Prostate gland (tissue), 2 donors: Measurements from ENCODE around the gene SPSB2. TPM values are rescaled to one million over a fixed set of nuclear protein-coding genes. Genes with fewer than 3 reads are reported as not detected.

Experiments
- DNase-seq: peaks from one replicate; pipeline ENCODE4 v3.0.0-alpha.2; 2019; ENCODE audit warnings: low spot score
- H3K27ac ChIP-seq, 2 donors: fragments of 200-600 bp; sonication (generic); 2 replicates each; pipeline ENCODE4 v1.5.1; 2017 to 2019
- H3K27me3 ChIP-seq: fragments of 200-600 bp; sonication (generic); replicated peaks from 2 replicates; pipeline ENCODE4 v1.5.1; 2019; ENCODE audit not compliant: insufficient read depth
- H3K36me3 ChIP-seq, 2 donors: fragments of 200-600 bp; sonication (generic); 1 replicate in 1 of 2; 2 replicates in 1 of 2; pipeline versions ENCODE4 v1.5.1 to v1.8.1; 2017 to 2019
- H3K4me1 ChIP-seq: fragments of 200-600 bp; sonication (generic); replicated peaks from 2 replicates; pipeline ENCODE4 v1.5.1; 2019
- H3K4me3 ChIP-seq, 2 donors: fragments of 200-600 bp; sonication (generic); 2 replicates each; pipeline ENCODE4 v1.5.1; 2017 to 2019
- H3K9me3 ChIP-seq: fragments of 200-600 bp; sonication (generic); 2 replicates; pipeline ENCODE4 v1.5.1; 2017
- POLR2A ChIP-seq: fragments of 450-650 bp; IDR thresholded peaks from one replicate; pipeline ENCODE4 v1.6.1; 2016; ENCODE audit warnings: antibody characterized with exemption, mild to moderate bottlenecking
- POLR2AphosphoS5 ChIP-seq: sonication (generic); formaldehyde crosslinking; IDR thresholded peaks from one replicate; pipeline ENCODE4 v1.6.1; 2017; ENCODE audit warnings: antibody characterized with exemption
- WGBS: methylation state at CpG from one replicate; pipeline ENCODE4 v1.1.5; 2018; 5-methylcytosine and 5-hydroxymethylcytosine counted together
- intact Hi-C: fragments of 100-400 bp; cut with DNase I; formaldehyde crosslinking; loops from one replicate; pipeline ENCODE4 v1.14.2; 2022
- total RNA-seq, 2 donors: library from RNA; depleted of rRNA; stranded (reverse); fragments of >200 nt; gene quantifications; one replicate each; pipeline ENCODE4 v1.1.0, GENCODE V29; 2016
- TF ChIP-seq, protein P1 (sequence below), 4 experiments: fragments of 200-600 bp in 2 of 4; fragments of 450-650 bp in 2 of 4; sonication (generic) in 2 of 4; IDR thresholded peaks; 1 replicate in 3 of 4; 2 replicates in 1 of 4; pipeline ENCODE4 v1.5.1; 2016 to 2019; ENCODE audit warnings: antibody characterized with exemption in 4 of 4, mild to moderate bottlenecking in 2 of 4, moderate library complexity in 2 of 4

SPSB2 gene
- total RNA-seq, 2 donors from 2014 or later: 12.7 to 23.5 TPM

DNA sequence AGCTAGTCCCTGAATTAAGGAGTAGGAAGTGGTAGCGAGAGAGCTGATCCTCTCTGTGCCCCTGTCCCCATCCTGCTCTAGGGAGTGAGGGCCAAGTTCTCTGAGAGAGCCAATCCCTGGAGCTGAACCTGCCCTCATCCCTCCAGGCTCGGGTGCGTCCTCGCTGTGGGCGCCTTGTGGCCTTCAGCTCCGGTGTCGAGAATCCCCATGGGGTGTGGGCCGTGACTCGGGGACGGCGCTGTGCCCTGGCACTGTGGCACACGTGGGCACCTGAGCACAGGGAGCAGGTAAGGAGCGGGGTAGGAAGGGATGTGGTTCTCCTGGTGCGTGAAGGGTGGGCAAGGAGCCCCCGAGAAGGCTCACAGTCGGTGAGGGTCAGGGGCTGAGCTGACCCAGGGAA is 34.2 kb downstream of the SPSB2 start:
- H3K27me3 ChIP-seq: no peaks in the 10 kb centered on the region
- WGBS: 92% methylated on average over 16 of the region's 16 CpGs
- H3K4me1 ChIP-seq: no peaks in the 10 kb centered on the region
- peaks cover 0 to 4% of the 10 kb centered on the region in 2 donors for H3K36me3 ChIP-seq
- H3K9me3 ChIP-seq: no peaks in the 10 kb centered on the region
- no peak for DNase-seq
- no peak overlapping the region for H3K27ac ChIP-seq
- intact Hi-C loops: no loop called here
- TF ChIP-seq POLR2AphosphoS5 (no peak), POLR2A (no peak)
- TF ChIP-seq, protein P1, sequence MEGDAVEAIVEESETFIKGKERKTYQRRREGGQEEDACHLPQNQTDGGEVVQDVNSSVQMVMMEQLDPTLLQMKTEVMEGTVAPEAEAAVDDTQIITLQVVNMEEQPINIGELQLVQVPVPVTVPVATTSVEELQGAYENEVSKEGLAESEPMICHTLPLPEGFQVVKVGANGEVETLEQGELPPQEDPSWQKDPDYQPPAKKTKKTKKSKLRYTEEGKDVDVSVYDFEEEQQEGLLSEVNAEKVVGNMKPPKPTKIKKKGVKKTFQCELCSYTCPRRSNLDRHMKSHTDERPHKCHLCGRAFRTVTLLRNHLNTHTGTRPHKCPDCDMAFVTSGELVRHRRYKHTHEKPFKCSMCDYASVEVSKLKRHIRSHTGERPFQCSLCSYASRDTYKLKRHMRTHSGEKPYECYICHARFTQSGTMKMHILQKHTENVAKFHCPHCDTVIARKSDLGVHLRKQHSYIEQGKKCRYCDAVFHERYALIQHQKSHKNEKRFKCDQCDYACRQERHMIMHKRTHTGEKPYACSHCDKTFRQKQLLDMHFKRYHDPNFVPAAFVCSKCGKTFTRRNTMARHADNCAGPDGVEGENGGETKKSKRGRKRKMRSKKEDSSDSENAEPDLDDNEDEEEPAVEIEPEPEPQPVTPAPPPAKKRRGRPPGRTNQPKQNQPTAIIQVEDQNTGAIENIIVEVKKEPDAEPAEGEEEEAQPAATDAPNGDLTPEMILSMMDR (IDR thresholded peaks at IDR 0.05): no peak
- H3K4me3 ChIP-seq: no peak overlapping the region

DNA sequence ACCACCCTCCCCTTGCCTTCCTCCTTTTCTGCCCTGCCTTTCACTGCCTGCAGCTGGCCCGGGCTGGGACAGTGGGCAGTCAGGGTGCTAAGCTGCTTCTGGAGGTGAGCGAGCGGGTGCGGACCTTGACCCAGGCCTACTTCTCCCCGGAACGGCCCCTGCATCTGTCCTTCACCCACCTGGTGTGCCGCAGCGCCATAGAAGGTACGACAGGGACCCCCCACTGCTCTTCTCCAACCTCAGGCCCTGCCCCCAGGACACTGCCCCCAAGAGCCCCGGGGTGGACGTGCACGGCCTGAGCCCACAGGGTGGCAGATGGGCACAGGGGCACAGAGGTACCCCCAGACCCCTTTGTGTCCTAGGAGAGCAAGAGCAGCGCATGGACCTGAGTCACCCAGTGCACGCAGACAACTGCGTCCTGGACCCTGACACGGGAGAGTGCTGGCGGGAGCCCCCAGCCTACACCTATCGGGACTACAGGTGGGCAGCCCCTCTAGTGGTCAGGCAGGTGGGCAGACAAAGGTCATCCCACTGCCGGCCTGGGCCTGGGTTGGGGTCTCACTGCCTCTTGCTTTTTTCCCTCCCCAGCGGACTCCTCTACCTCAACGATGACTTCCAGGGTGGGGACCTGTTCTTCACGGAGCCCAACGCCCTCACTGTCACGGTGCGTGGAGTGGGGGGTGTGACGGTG is 35.6 kb downstream of the SPSB2 start:
- TF ChIP-seq, protein P1 (IDR thresholded peaks at IDR 0.05): no peak
- TF ChIP-seq POLR2A: no peak
- no peak for TF ChIP-seq POLR2AphosphoS5
- Histone ChIP-seq H3K4me1 (no peaks in the 10 kb centered on the region), H3K27me3 (no peaks in the 10 kb centered on the region), H3K9me3 (no peaks in the 10 kb centered on the region), H3K4me3 (no peak overlapping the region), H3K27ac (no peak overlapping the region), H3K36me3 (peaks cover 0 to 4% of the 10 kb centered on the region in 2 donors)
- intact Hi-C loops: no loop called here
- 88% methylated on average over 25 of the region's 26 CpGs for WGBS
- no peak for DNase-seq

DNA sequence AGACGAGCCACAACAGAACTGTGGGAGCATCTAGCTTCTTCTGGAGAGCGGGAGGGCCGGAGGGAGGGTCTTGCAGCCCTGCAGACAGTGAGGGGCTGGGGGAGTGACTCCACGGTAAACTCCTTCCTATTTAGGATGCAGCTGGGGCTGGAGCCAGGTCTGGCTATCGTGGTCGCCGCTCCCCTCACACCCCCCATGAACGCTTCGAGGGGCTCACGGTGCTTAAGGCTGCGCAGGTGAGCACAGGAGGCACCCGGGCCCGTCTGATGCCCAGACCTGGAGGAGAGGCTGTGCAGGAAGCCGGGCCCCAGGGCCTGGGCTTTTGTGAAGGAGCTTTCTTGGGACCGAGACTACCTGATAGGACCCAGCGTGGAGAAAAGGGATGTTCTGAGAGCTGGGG is 36.3 kb downstream of the SPSB2 start:
- no peaks in the 10 kb centered on the region for H3K27me3 ChIP-seq
- no peak overlapping the region for H3K27ac ChIP-seq
- no peaks in the 10 kb centered on the region for H3K9me3 ChIP-seq
- no peaks in the 10 kb centered on the region for H3K4me1 ChIP-seq
- TF ChIP-seq, protein P1 (IDR thresholded peaks at IDR 0.05): no peak
- TF ChIP-seq POLR2A: no peak
- no peak for TF ChIP-seq POLR2AphosphoS5
- intact Hi-C loops: no loop called here
- peaks cover 0 to 4% of the 10 kb centered on the region in 2 donors for H3K36me3 ChIP-seq
- no peak overlapping the region for H3K4me3 ChIP-seq
- DNase-seq: no peak
- WGBS: 90% methylated on average over 15 of the region's 16 CpGs

DNA sequence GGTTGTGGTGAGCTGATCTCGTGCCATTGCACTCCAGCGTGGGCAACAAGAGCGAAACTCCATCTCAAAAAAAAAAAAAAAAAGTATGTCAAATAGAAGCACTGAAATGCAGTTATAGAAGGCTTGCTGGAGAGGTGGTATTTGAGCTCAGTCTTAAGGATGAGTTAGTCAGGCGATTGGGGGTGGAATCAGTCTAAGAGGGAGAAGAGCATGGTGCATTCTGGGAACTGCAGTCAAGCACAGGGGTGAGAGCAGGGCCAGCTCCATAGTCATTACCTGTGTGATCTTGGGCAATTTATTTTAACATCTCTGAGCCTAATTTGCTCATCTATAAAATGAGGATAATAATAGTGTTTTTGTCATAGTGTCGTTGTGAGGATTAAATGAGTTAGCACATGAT is 38.2 kb downstream of the SPSB2 start:
- Histone ChIP-seq H3K9me3 (no peaks in the 10 kb centered on the region), H3K27me3 (no peaks in the 10 kb centered on the region), H3K36me3 (peaks cover 0 to 4% of the 10 kb centered on the region in 2 donors), H3K27ac (no peak overlapping the region), H3K4me1 (no peaks in the 10 kb centered on the region), H3K4me3 (no peak overlapping the region)
- TF ChIP-seq POLR2A (no peak), POLR2AphosphoS5 (no peak)
- TF ChIP-seq, protein P1 (IDR thresholded peaks at IDR 0.05): no peak
- intact Hi-C loops: no loop called here
- 66% methylated on average over 5 of the region's 5 CpGs for WGBS
- no peak for DNase-seq

DNA sequence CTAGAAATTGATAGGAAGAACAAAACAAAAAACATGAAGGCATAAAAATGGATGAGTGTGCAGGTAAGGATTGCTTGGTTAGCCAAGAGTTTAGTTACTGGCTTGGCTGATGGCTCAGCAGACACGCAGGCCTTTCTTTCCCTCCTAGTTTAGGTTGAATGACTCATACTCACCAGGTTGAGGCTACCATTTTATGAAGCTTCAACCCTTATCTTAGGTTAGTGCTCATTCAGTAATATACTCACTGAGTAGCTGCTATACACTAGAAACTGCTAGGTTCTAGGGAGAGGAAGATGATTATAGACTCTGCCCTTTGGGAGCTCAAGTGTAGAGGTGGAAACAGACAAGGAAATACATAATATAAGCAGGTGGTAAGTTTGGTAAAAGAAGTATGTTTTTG is 38.8 kb downstream of the SPSB2 start:
- H3K4me1 ChIP-seq: no peaks in the 10 kb centered on the region
- no peak for DNase-seq
- no peak overlapping the region for H3K27ac ChIP-seq
- TF ChIP-seq POLR2AphosphoS5: no peak
- TF ChIP-seq POLR2A: no peak
- TF ChIP-seq, protein P1 (IDR thresholded peaks at IDR 0.05): no peak
- H3K36me3 ChIP-seq: peaks cover 0 to 4% of the 10 kb centered on the region in 2 donors
- no peaks in the 10 kb centered on the region for H3K9me3 ChIP-seq
- WGBS: 55% methylated on average over 1 of the region's 1 CpG
- no peak overlapping the region for H3K4me3 ChIP-seq
- intact Hi-C loops: no loop called here
- no peaks in the 10 kb centered on the region for H3K27me3 ChIP-seq
